ENCODE measurements around the gene C10orf90. TPM values are rescaled to one million over a fixed set of nuclear protein-coding genes. Genes with fewer than 3 reads are reported as not detected.

C10orf90 gene
- total RNA-seq, 2 donors from 2014 or later = 0.43 TPM; not detected in 1

DNA sequence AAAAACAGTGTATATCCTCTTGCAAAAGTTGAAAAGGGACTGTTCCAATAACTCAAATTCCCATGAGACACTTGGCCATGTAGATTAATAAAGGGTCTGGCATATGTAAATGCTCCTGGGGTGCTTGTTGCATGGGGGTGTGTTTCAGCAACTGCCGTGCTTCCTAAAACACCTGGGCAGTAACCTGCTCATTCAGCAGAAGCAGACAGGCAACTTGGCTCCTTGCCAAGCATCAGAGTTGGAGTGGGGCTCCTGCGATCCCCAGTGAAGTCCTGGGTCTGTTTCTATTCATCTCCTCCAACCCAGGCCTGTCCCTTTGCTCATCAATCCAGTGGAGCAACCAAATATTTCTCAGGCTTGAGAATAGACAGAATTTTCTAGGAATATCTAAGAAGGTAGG is 240.0 kb downstream of the C10orf90 start:
- H3K27ac ChIP-seq = no peak overlapping the region
- no peaks in the 10 kb centered on the region for H3K27me3 ChIP-seq
- no peak for DNase-seq (ENCODE audit: low spot score)
- no peaks in the 10 kb centered on the region for H3K36me3 ChIP-seq
- no peaks in the 10 kb centered on the region for H3K4me1 ChIP-seq
- no peak for TF ChIP-seq CTCF (IDR thresholded peaks at IDR 0.05)
- no peaks in the 10 kb centered on the region for H3K9me3 ChIP-seq
- no peak overlapping the region for H3K4me3 ChIP-seq

DNA sequence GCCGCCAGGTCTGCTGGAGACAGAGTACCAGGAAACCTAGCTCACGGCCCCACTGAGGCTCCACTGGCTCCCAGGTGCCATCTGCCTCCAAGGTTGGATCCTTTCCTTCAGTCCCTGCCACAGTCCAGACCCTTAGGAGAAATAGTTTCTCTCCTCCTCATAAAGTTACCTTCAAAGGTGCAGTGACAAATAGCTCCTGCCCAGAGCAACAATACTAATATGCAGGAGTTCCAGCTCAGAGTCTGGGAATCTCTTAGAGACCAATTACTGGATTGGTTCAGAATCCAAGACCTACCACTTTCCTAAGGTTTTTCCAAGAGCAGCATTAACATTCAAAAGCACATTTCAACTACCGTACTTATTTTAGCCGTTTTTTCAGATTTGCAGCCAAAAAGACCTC is 241.2 kb downstream of the C10orf90 start:
- H3K4me3 ChIP-seq = no peak overlapping the region
- H3K4me1 ChIP-seq = no peaks in the 10 kb centered on the region
- peaks cover 0 to 2% of the 10 kb centered on the region in 2 donors for H3K9me3 ChIP-seq
- no peaks in the 10 kb centered on the region for H3K27me3 ChIP-seq
- no peak for DNase-seq (ENCODE audit: low spot score)
- H3K36me3 ChIP-seq = no peaks in the 10 kb centered on the region
- TF ChIP-seq CTCF (IDR thresholded peaks at IDR 0.05) = no peak
- H3K27ac ChIP-seq = no peak overlapping the region

- Histone ChIP-seq H3K9me3 (peaks cover 0 to 13% of the 10 kb centered on the region in 2 donors), H3K4me1 (no peaks in the 10 kb centered on the region), H3K27me3 (no peaks in the 10 kb centered on the region), H3K36me3 (no peaks in the 10 kb centered on the region), H3K27ac (no peak overlapping the region), H3K4me3 (no peak overlapping the region)
- TF ChIP-seq CTCF (IDR thresholded peaks at IDR 0.05) = no peak
- no peak for DNase-seq (ENCODE audit: low spot score)
These were observed 244.9 kb downstream of the C10orf90 start for GRCh38 chr10:126425489-126426065.

DNA sequence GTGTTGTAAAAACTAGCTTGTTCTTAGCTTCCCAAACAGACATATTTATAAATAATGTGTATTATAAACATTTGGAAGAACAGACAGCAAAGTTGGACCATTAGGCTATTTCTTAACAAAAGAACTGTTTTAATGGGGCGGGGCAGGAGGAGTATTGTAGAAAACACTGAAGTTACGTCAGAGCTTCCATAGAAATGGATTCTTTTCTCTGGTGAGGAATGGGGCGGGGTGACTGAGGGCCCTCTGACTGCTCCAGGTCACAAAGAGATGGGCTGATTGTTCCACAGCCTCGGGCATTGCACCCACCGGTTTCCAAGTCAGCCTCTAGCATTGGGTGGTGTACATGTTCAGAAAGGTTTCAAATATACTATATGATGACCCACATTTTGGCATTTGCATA is 245.5 kb downstream of the C10orf90 start:
- Histone ChIP-seq H3K4me3 (no peak overlapping the region), H3K27me3 (no peaks in the 10 kb centered on the region), H3K36me3 (no peaks in the 10 kb centered on the region), H3K4me1 (no peaks in the 10 kb centered on the region), H3K9me3 (peaks cover 0 to 13% of the 10 kb centered on the region in 2 donors), H3K27ac (no peak overlapping the region)
- DNase-seq (ENCODE audit: low spot score) = no peak
- TF ChIP-seq CTCF (IDR thresholded peaks at IDR 0.05) = no peak

DNA sequence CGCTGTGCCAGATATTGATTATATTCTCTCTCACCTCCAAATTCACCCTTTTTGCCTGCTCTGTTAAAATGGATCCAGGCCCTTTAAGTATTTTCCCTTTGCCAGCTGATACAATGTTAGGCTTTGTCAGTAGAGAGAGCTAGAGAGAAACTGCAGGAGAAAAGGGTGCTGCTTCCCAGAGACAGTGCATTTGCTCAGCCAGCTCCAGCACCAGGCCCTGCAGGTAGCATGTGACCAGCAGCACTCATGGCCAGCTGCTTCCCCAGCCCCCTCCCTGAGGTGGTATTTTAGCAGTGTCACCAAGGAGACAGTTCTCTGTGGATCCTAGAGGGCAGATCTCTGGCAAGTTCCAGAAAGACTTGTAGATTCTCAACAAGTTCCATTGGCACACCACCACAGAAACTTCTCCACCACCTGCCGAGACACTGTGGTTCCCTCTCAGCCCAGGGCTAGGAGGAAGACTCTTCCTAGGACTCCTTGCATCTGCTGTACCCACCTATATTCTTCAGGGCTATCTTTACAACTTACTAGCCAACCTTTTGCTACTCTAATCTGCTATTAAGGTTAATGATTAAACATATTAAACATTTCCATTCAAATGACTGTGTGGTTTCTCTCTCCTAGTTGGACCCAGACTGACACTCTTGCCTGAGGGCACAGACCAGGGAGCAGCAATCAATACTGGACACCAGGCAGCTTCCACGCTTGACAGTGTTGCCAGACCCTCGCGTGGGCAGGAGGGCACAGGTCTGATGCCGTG is 246.6 kb downstream of the C10orf90 start:
- Histone ChIP-seq H3K36me3 (no peaks in the 10 kb centered on the region), H3K4me3 (no peak overlapping the region), H3K9me3 (peaks cover 0 to 14% of the 10 kb centered on the region in 2 donors), H3K27me3 (no peaks in the 10 kb centered on the region), H3K4me1 (no peaks in the 10 kb centered on the region), H3K27ac (no peak overlapping the region)
- DNase-seq (ENCODE audit: low spot score) = no peak
- no peak for TF ChIP-seq CTCF (IDR thresholded peaks at IDR 0.05)

Measured in right atrium auricular region (tissue), 2 donors.